ENCODE measurements around the gene ABCA13.

The ABCA13 gene

DNA sequence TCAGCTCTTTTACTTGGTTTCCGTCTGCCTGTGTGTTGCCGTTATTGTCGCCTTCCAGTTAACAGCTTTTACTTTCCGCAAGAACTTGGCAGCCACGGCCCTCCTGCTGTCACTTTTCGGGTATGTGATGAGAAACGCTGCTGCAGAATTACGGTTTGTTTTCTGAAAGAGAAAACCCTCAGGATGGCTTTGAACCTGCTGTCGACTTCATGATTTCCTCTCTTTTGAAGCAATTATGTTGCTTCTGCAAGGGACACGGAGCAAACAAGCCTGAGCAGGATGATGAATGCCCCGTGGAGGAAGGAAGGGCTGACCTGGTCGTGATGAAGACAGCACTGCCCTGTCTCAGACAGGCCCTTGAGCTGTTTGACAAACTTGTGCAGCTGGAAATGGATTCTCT lies 339.8 kb downstream of the ABCA13 start:
- DNase-seq, result no peak
- H3K36me3 ChIP-seq (replicated peaks), result no peaks in the 10 kb centered on the region
- TF ChIP-seq, protein P1, sequence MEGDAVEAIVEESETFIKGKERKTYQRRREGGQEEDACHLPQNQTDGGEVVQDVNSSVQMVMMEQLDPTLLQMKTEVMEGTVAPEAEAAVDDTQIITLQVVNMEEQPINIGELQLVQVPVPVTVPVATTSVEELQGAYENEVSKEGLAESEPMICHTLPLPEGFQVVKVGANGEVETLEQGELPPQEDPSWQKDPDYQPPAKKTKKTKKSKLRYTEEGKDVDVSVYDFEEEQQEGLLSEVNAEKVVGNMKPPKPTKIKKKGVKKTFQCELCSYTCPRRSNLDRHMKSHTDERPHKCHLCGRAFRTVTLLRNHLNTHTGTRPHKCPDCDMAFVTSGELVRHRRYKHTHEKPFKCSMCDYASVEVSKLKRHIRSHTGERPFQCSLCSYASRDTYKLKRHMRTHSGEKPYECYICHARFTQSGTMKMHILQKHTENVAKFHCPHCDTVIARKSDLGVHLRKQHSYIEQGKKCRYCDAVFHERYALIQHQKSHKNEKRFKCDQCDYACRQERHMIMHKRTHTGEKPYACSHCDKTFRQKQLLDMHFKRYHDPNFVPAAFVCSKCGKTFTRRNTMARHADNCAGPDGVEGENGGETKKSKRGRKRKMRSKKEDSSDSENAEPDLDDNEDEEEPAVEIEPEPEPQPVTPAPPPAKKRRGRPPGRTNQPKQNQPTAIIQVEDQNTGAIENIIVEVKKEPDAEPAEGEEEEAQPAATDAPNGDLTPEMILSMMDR (IDR thresholded peaks at IDR 0.05; ENCODE audit: low read depth, low read length, missing control alignments), result no peak
- in situ Hi-C loops (cut with HindIII; ENCODE audit: low pct_ligation_motif_present, low sequenced_read_pairs), result no loop called here
- H3K27ac ChIP-seq, result no peak overlapping the region
- no peaks in the 10 kb centered on the region for H3K27me3 ChIP-seq (replicated peaks)
- H3K4me3 ChIP-seq (ENCODE audit: low read depth, low read length), result no peak overlapping the region

DNA sequence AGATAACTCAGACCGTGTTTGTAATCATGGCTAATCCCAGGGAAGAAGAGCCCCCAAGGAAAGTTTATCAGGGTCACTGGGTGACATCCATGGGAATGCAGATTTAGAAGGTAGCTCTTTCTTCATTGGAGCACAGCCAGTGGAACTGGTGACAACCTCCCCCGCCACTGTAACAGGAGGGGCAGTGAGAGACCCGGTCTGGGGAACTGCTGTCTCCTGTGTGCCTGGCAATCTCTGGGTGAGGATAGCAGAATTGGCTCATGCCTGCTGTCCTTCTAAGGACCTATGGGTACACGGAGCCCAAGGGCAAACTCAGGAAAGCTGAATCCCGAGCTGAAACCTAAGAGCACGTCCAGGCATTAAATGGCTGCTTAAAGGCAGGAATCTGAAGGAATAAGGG lies 341.6 kb downstream of the ABCA13 start:
- Histone ChIP-seq H3K4me3 (ENCODE audit: low read depth, low read length) (no peak overlapping the region), H3K36me3 (replicated peaks) (no peaks in the 10 kb centered on the region), H3K27me3 (replicated peaks) (no peaks in the 10 kb centered on the region), H3K27ac (no peak overlapping the region)
- no peak for DNase-seq
- in situ Hi-C loops (cut with HindIII; ENCODE audit: low pct_ligation_motif_present, low sequenced_read_pairs), result no loop called here
- TF ChIP-seq, protein P1 (IDR thresholded peaks at IDR 0.05; ENCODE audit: low read depth, low read length, missing control alignments), result no peak

DNA sequence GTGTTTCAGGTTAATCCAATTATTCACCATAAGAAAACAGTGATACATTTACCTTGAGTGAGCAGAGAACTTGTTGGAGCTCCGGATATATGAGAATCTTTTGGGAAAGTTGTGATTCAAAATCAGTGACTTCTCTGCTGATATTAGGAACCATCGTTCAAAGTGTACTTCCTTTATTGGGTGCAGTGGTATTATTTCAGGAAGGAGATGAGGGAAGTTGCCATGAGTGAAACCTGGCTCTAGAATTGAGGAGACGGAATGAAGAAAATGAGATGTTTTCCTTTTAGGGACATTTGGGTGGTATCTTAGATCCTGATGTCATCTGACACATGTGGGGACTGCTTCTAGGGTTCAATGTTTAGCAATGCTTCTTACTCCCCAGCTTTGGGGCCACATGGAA lies 343.9 kb downstream of the ABCA13 start:
- H3K36me3 ChIP-seq (replicated peaks), result no peaks in the 10 kb centered on the region
- H3K27me3 ChIP-seq (replicated peaks), result no peaks in the 10 kb centered on the region
- no peak overlapping the region for H3K4me3 ChIP-seq (ENCODE audit: low read depth, low read length)
- no peak overlapping the region for H3K27ac ChIP-seq
- in situ Hi-C loops (cut with HindIII; ENCODE audit: low pct_ligation_motif_present, low sequenced_read_pairs), result no loop called here
- no peak for DNase-seq
- TF ChIP-seq, protein P1 (IDR thresholded peaks at IDR 0.05; ENCODE audit: low read depth, low read length, missing control alignments), result no peak

DNA sequence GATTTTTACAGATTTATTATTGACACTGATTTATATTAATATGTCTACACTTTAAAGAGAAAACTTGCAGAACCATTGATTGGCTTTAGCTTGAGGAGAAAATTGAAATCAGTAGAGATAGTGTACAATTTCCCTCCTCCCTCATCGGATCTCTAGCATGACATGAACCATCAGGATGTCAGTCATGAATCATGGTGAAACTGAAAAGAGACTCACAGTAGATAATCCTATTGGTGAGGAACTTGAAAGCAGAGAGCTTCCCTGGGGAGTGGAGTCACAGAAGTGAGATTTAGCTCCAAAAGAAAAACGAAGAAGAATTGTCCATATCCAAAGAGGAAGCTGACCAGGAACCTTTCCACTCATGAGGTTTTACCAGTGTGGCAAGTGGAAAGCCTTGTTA lies 346.8 kb downstream of the ABCA13 start:
- Histone ChIP-seq H3K27ac (no peak overlapping the region), H3K27me3 (replicated peaks) (no peaks in the 10 kb centered on the region), H3K36me3 (replicated peaks) (no peaks in the 10 kb centered on the region), H3K4me3 (ENCODE audit: low read depth, low read length) (no peak overlapping the region)
- TF ChIP-seq, protein P1 (IDR thresholded peaks at IDR 0.05; ENCODE audit: low read depth, low read length, missing control alignments), result no peak
- DNase-seq, result no peak
- in situ Hi-C loops (cut with HindIII; ENCODE audit: low pct_ligation_motif_present, low sequenced_read_pairs), result no loop called here

DNA sequence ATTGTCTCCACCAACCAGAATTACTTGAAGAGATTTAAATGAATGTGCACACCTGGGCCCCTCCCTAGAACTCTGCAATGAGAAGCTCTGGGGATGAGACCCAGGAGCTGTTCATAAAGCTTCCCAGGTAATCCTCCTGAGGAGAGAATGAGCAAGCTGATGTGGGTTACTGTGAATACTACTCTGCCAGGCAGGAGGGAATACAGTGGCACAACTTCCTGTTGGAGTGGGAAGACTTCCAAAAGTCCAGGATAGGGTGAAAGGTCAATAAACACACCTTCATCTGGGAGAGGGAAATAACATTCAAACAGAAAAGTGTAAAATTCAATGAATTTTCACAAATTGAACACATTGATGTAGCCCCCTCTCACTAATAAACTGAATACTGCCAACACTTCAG lies 351.4 kb downstream of the ABCA13 start:
- no peak for DNase-seq
- no peak overlapping the region for H3K4me3 ChIP-seq (ENCODE audit: low read depth, low read length)
- in situ Hi-C loops (cut with HindIII; ENCODE audit: low pct_ligation_motif_present, low sequenced_read_pairs), result no loop called here
- no peaks in the 10 kb centered on the region for H3K27me3 ChIP-seq (replicated peaks)
- TF ChIP-seq, protein P1 (IDR thresholded peaks at IDR 0.05; ENCODE audit: low read depth, low read length, missing control alignments), result no peak
- no peaks in the 10 kb centered on the region for H3K36me3 ChIP-seq (replicated peaks)
- no peak overlapping the region for H3K27ac ChIP-seq
